GM18861 (cell line): ENCODE data around the gene COP1.
"Not testable (repeated sequence)": the region's sequence is repeated elsewhere in the genome, so short reads cannot be mapped to it uniquely, and the experiment has no call there.

Experiments
- ATAC-seq: cut with Tn5 transposase; IDR thresholded peaks from one replicate; pipeline ENCODE4 v1.9.1; 2021; ENCODE audit not compliant: unreplicated experiment

COP1 gene

GRCh38 chr1:176051402-176051801, 155.7 kb downstream of the COP1 start:
- ATAC-seq = no peak

GRCh38 chr1:176049582-176049981, 157.5 kb downstream of the COP1 start:
- ATAC-seq = no peak

- ATAC-seq = no peak
Observed at GRCh38 chr1:176046926-176047325, 160.2 kb downstream of the COP1 start.

GRCh38 chr1:176043537-176043936, 163.5 kb downstream of the COP1 start:
- no peak for ATAC-seq

GRCh38 chr1:176033881-176034280, 173.2 kb downstream of the COP1 start:
- ATAC-seq = no peak

GRCh38 chr1:176033474-176033873, 173.6 kb downstream of the COP1 start:
- ATAC-seq = no peak

GRCh38 chr1:176032040-176032645, 174.9 kb downstream of the COP1 start:
- ATAC-seq = no peak

- no peak for ATAC-seq
Observed at GRCh38 chr1:176029609-176030008, 177.5 kb downstream of the COP1 start.

- no peak for ATAC-seq
Observed at GRCh38 chr1:176029155-176029554, 177.9 kb downstream of the COP1 start.

- not testable (repeated sequence) for ATAC-seq
Observed at GRCh38 chr1:176027934-176028333, 179.2 kb downstream of the COP1 start.

GRCh38 chr1:176022574-176022973, 184.5 kb downstream of the COP1 start:
- no peak for ATAC-seq

GRCh38 chr1:176017722-176018121, 189.4 kb downstream of the COP1 start:
- no peak for ATAC-seq

- no peak for ATAC-seq
Observed at GRCh38 chr1:176009951-176010350, 197.1 kb downstream of the COP1 start.

GRCh38 chr1:176007756-176008389, 199.2 kb downstream of the COP1 start:
- ATAC-seq = not testable (repeated sequence)

GRCh38 chr1:175994660-175995059, 212.4 kb downstream of the COP1 start:
- ATAC-seq = not testable (repeated sequence)

- not testable (repeated sequence) for ATAC-seq
Observed at GRCh38 chr1:175992825-175993224, 214.3 kb downstream of the COP1 start.

- not testable (repeated sequence) for ATAC-seq
Observed at GRCh38 chr1:175992202-175992601, 214.9 kb downstream of the COP1 start.

- no peak for ATAC-seq
Observed at GRCh38 chr1:175984813-175985212, 222.3 kb downstream of the COP1 start.

- ATAC-seq = no peak
Observed at GRCh38 chr1:175984057-175984812, 222.9 kb downstream of the COP1 start.

- not testable (repeated sequence) for ATAC-seq
Observed at GRCh38 chr1:175983363-175983762, 223.7 kb downstream of the COP1 start.

GRCh38 chr1:175981128-175981527, 226.0 kb downstream of the COP1 start:
- ATAC-seq = no peak

GRCh38 chr1:175978926-175979325, 228.2 kb downstream of the COP1 start:
- ATAC-seq = no peak
